D721Med (cell line): ENCODE data around the gene TP53TG5.
A peak's percentile ranks its signal among the peaks of the same experiment; 100 is the strongest.

Source experiments
- DNase-seq: peaks from one replicate; pipeline ENCODE4 v3.0.0; 2011; ENCODE audit warnings: low spot score; ENCODE audit not compliant: insufficient read length
- FAIRE-seq: peaks from 2 replicates; lab custom pipeline; 2011; peaks lifted over from hg19 to GRCh38; lab: Jason Lieb, UNC
- CTCF ChIP-seq: IDR thresholded peaks from 2 replicates; pipeline ENCODE4 v1.5.1; 2012; ENCODE audit warnings: mild to moderate bottlenecking, control low read depth; ENCODE audit not compliant: insufficient read depth; ENCODE audit errors: missing control alignments

The TP53TG5 gene

GRCh38 chr20:45350217-45350616 lies 27.9 kb downstream of the TP53TG5 start:
- FAIRE-seq (no peak), DNase-seq (no peak)
- no peak for TF ChIP-seq CTCF

GRCh38 chr20:45347936-45348778 lies 30.0 kb downstream of the TP53TG5 start, which contains the start of gene SDC4:
Gene SDC4 (minus strand): TSS chr20:45348424. CDS start chr20:45348384, 40 bp downstream.
- peak; percentile 64 for DNase-seq
- no peak for TF ChIP-seq CTCF
- FAIRE-seq = no peak

GRCh38 chr20:45347297-45347935 lies 30.7 kb downstream of the TP53TG5 start:
- FAIRE-seq = no peak
- no peak for DNase-seq
- TF ChIP-seq CTCF = no peak

GRCh38 chr20:45346851-45347250 lies 31.3 kb downstream of the TP53TG5 start:
- FAIRE-seq (no peak), DNase-seq (no peak)
- TF ChIP-seq CTCF = no peak

GRCh38 chr20:45346291-45346718 lies 31.8 kb downstream of the TP53TG5 start:
- no peak for FAIRE-seq

GRCh38 chr20:45345104-45345936 lies 32.8 kb downstream of the TP53TG5 start:
- DNase-seq (no peak), FAIRE-seq (no peak)
- TF ChIP-seq CTCF = no peak

More at GRCh38 chr20:45346291-45346718, 31.8 kb downstream of the TP53TG5 start:
- DNase-seq = no peak
- no peak for TF ChIP-seq CTCF
